ENCODE data around the gene PTPRN. TPM values are rescaled to one million over a fixed set of nuclear protein-coding genes. Genes with fewer than 3 reads are reported as not detected.

PTPRN gene
- total RNA-seq, 1 experiment from 2014 or later, result 6.5 TPM

- no peak overlapping the region for H2BK120ac ChIP-seq (ENCODE audit: low read depth, low read length, poor library complexity, severe bottlenecking)
- Mint-ChIP-seq H3K4me3 (peak overlapping the region; percentile 81 to 84), H3K27ac (peak overlapping the region in 1 of 3 experiments; percentile 86; a peak in 2 of 7 replicates), H3K27me3 (ENCODE audit: low read depth) (peaks cover 61% of the 10 kb centered on the region), H3K4me1 (peaks cover 15 to 21% of the 10 kb centered on the region in 2 experiments), H3K9me3 (peaks cover 2 to 7% of the 10 kb centered on the region in 2 experiments; a peak in 3 of 5 replicates), H3K36me3 (ENCODE audit: insufficient read depth in 1 of 3, low read depth in 3 of 3) (peaks cover 0 to 4% (median 2%) of the 10 kb centered on the region in 3 experiments; a peak in 2 of 7 replicates)
- no peaks in the 10 kb centered on the region for H4K20me1 ChIP-seq (ENCODE audit: control insufficient read depth, insufficient read depth, insufficient read length)
- no peaks in the 10 kb centered on the region for H3K9me3 ChIP-seq (ENCODE audit: control insufficient read depth, low read depth, low read length)
- no peak overlapping the region for H2BK20ac ChIP-seq (ENCODE audit: low read depth, low read length, poor library complexity, severe bottlenecking)
- peak overlapping the region; percentile 88 for H3K4me2 ChIP-seq (ENCODE audit: insufficient read depth, insufficient read length, low read length)
- no peak overlapping the region for H2AK5ac ChIP-seq (ENCODE audit: insufficient read length, low read length)
- H2BK12ac ChIP-seq (ENCODE audit: insufficient read length, low read depth, low read length), result no peak overlapping the region
- no peaks in the 10 kb centered on the region; the same call in 1 of the 2 replicates for H3K27me3 ChIP-seq (ENCODE audit: insufficient read depth, low read length)
- no peak overlapping the region for H4K91ac ChIP-seq (ENCODE audit: insufficient read length, low read depth, low read length)
- no peak overlapping the region for H2BK5ac ChIP-seq (ENCODE audit: insufficient read length, low read length)
- no peaks in the 10 kb centered on the region for H3K79me2 ChIP-seq (ENCODE audit: insufficient read depth, low read length)
- H2AFZ ChIP-seq (ENCODE audit: low read length), result no peak overlapping the region
- H2BK15ac ChIP-seq (ENCODE audit: low read depth, low read length), result no peak overlapping the region
- no peak overlapping the region for H3K4ac ChIP-seq (ENCODE audit: low read depth, low read length)
- H3K23me2 ChIP-seq (ENCODE audit: insufficient read length, low read depth, low read length, poor library complexity, severe bottlenecking), result peaks cover 6% of the 10 kb centered on the region
- no peak overlapping the region for H3T11ph ChIP-seq (ENCODE audit: low read length)
- TF ChIP-seq CTCF (conservative IDR thresholded peaks at IDR 0.05), result peak; percentile 100
- no peak overlapping the region for H4K5ac ChIP-seq (ENCODE audit: insufficient read length, low read depth, low read length)
- DNase-seq, result peak; percentile 95
- H3K14ac ChIP-seq (ENCODE audit: insufficient read depth, low read length), result peak overlapping the region; percentile 83; the same call in 1 of the 2 replicates
- H3K56ac ChIP-seq (ENCODE audit: insufficient read length, low read depth, low read length), result no peak overlapping the region
- H3K79me1 ChIP-seq (ENCODE audit: insufficient read depth, low read depth, low read length, poor library complexity, severe bottlenecking), result no peaks in the 10 kb centered on the region
- H4K8ac ChIP-seq (replicated peaks; ENCODE audit: insufficient read length, low read depth, low read length), result no peak overlapping the region
- peak overlapping the region; percentile 46 for H3K9ac ChIP-seq (ENCODE audit: extremely low read depth, insufficient read length, low read length)
- WGBS (ENCODE audit: extremely low coverage, insufficient read length, low lambda C conversion rate), result no CpG with 5 or more reads among the region's 67 CpGs
- peak overlapping the region; percentile 83 for H3K18ac ChIP-seq (ENCODE audit: insufficient read length, low read depth, low read length)
- H3K27ac ChIP-seq (ENCODE audit: insufficient read length, low read depth, low read length), result no peak overlapping the region
- no peak overlapping the region for H3K23ac ChIP-seq (ENCODE audit: insufficient read length, low read depth, low read length)
- no peaks in the 10 kb centered on the region for H3K4me1 ChIP-seq (ENCODE audit: insufficient read depth, low read length)
Observed at GRCh38 chr2:219294356-219295351, 14.5 kb downstream of the PTPRN start.

Measured in H9 (cell line).